ENCODE results near the gene COL27A1. TPM values are rescaled to one million over a fixed set of nuclear protein-coding genes. Genes with fewer than 3 reads are reported as not detected.

COL27A1 gene
- total RNA-seq, 1 experiment from 2014 or later: not detected

GRCh38 chr9:114196979-114197622 lies 41.8 kb downstream of the COL27A1 start:
- no peaks in the 10 kb centered on the region for H3K9me3 ChIP-seq (ENCODE audit: low read length)
- no peaks in the 10 kb centered on the region for H4K20me1 ChIP-seq (ENCODE audit: insufficient read depth, low read depth, low read length)
- H2AFZ ChIP-seq (ENCODE audit: low read length): no peak overlapping the region
- DNase-seq: no peak
- no peaks in the 10 kb centered on the region for H3K27me3 ChIP-seq (ENCODE audit: low read length)
- H3K9ac ChIP-seq (ENCODE audit: low read length): no peak overlapping the region
- H3K9me2 ChIP-seq (replicated peaks; ENCODE audit: insufficient read depth, low read length): no peaks in the 10 kb centered on the region
- H3K27ac ChIP-seq (ENCODE audit: low read length): no peak overlapping the region
- H3K36me3 ChIP-seq (ENCODE audit: insufficient read depth, low read length): no peaks in the 10 kb centered on the region
- H3K79me2 ChIP-seq (ENCODE audit: low read length): no peaks in the 10 kb centered on the region
- H3K4me3 ChIP-seq (ENCODE audit: low read length): no peak overlapping the region
- no peaks in the 10 kb centered on the region for H3K4me1 ChIP-seq (ENCODE audit: low read length)
- no peak overlapping the region for H3K4me2 ChIP-seq (ENCODE audit: low read depth, low read length, poor library complexity, severe bottlenecking)

- no peaks in the 10 kb centered on the region for H3K4me1 ChIP-seq (ENCODE audit: low read length)
- no peaks in the 10 kb centered on the region for H3K79me2 ChIP-seq (ENCODE audit: low read length)
- H4K20me1 ChIP-seq (ENCODE audit: insufficient read depth, low read depth, low read length): no peaks in the 10 kb centered on the region
- H3K27ac ChIP-seq (ENCODE audit: low read length): no peak overlapping the region
- no peak overlapping the region for H3K9ac ChIP-seq (ENCODE audit: low read length)
- no peaks in the 10 kb centered on the region for H3K9me2 ChIP-seq (replicated peaks; ENCODE audit: insufficient read depth, low read length)
- no peak for DNase-seq
- H3K4me2 ChIP-seq (ENCODE audit: low read depth, low read length, poor library complexity, severe bottlenecking): no peak overlapping the region
- H2AFZ ChIP-seq (ENCODE audit: low read length): no peak overlapping the region
- H3K4me3 ChIP-seq (ENCODE audit: low read length): no peak overlapping the region
- H3K36me3 ChIP-seq (ENCODE audit: insufficient read depth, low read length): no peaks in the 10 kb centered on the region
- no peaks in the 10 kb centered on the region for H3K27me3 ChIP-seq (ENCODE audit: low read length)
- no peaks in the 10 kb centered on the region for H3K9me3 ChIP-seq (ENCODE audit: low read length)
These were observed 43.1 kb downstream of the COL27A1 start for GRCh38 chr9:114198249-114199040.

- H3K36me3 ChIP-seq (ENCODE audit: insufficient read depth, low read length): no peaks in the 10 kb centered on the region
- H4K20me1 ChIP-seq (ENCODE audit: insufficient read depth, low read depth, low read length): no peaks in the 10 kb centered on the region
- H3K9me3 ChIP-seq (ENCODE audit: low read length): no peaks in the 10 kb centered on the region
- no peak for DNase-seq
- H3K27me3 ChIP-seq (ENCODE audit: low read length): no peaks in the 10 kb centered on the region
- H3K4me1 ChIP-seq (ENCODE audit: low read length): no peaks in the 10 kb centered on the region
- H3K9me2 ChIP-seq (replicated peaks; ENCODE audit: insufficient read depth, low read length): no peaks in the 10 kb centered on the region
- H3K4me3 ChIP-seq (ENCODE audit: low read length): no peak overlapping the region
- H2AFZ ChIP-seq (ENCODE audit: low read length): no peak overlapping the region
- H3K9ac ChIP-seq (ENCODE audit: low read length): no peak overlapping the region
- H3K79me2 ChIP-seq (ENCODE audit: low read length): no peaks in the 10 kb centered on the region
- no peak overlapping the region for H3K27ac ChIP-seq (ENCODE audit: low read length)
- no peak overlapping the region for H3K4me2 ChIP-seq (ENCODE audit: low read depth, low read length, poor library complexity, severe bottlenecking)
These were observed 45.5 kb downstream of the COL27A1 start for GRCh38 chr9:114200721-114201300.

- Histone ChIP-seq H3K9me3 (ENCODE audit: low read length) (no peaks in the 10 kb centered on the region), H3K4me1 (ENCODE audit: low read length) (no peaks in the 10 kb centered on the region), H3K27me3 (ENCODE audit: low read length) (no peaks in the 10 kb centered on the region), H3K27ac (ENCODE audit: low read length) (no peak overlapping the region), H3K4me2 (ENCODE audit: low read depth, low read length, poor library complexity, severe bottlenecking) (no peak overlapping the region), H4K20me1 (ENCODE audit: insufficient read depth, low read depth, low read length) (no peaks in the 10 kb centered on the region), H3K9ac (ENCODE audit: low read length) (no peak overlapping the region), H3K4me3 (ENCODE audit: low read length) (no peak overlapping the region), H2AFZ (ENCODE audit: low read length) (no peak overlapping the region), H3K36me3 (ENCODE audit: insufficient read depth, low read length) (no peaks in the 10 kb centered on the region), H3K9me2 (replicated peaks; ENCODE audit: insufficient read depth, low read length) (no peaks in the 10 kb centered on the region), H3K79me2 (ENCODE audit: low read length) (no peaks in the 10 kb centered on the region)
- DNase-seq: no peak
These were observed 47.1 kb downstream of the COL27A1 start for GRCh38 chr9:114202396-114202795.

GRCh38 chr9:114202849-114203248 lies 47.5 kb downstream of the COL27A1 start:
- Histone ChIP-seq H3K27ac (ENCODE audit: low read length) (no peak overlapping the region), H4K20me1 (ENCODE audit: insufficient read depth, low read depth, low read length) (no peaks in the 10 kb centered on the region), H3K9me3 (ENCODE audit: low read length) (no peaks in the 10 kb centered on the region), H3K79me2 (ENCODE audit: low read length) (no peaks in the 10 kb centered on the region), H3K36me3 (ENCODE audit: insufficient read depth, low read length) (no peaks in the 10 kb centered on the region), H3K4me2 (ENCODE audit: low read depth, low read length, poor library complexity, severe bottlenecking) (no peak overlapping the region), H3K9me2 (replicated peaks; ENCODE audit: insufficient read depth, low read length) (no peaks in the 10 kb centered on the region), H3K27me3 (ENCODE audit: low read length) (no peaks in the 10 kb centered on the region), H2AFZ (ENCODE audit: low read length) (no peak overlapping the region), H3K9ac (ENCODE audit: low read length) (no peak overlapping the region), H3K4me3 (ENCODE audit: low read length) (no peak overlapping the region), H3K4me1 (ENCODE audit: low read length) (no peaks in the 10 kb centered on the region)
- no peak for DNase-seq

GRCh38 chr9:114203410-114204140 lies 48.2 kb downstream of the COL27A1 start:
- Histone ChIP-seq H3K9me2 (replicated peaks; ENCODE audit: insufficient read depth, low read length) (no peaks in the 10 kb centered on the region), H3K4me3 (ENCODE audit: low read length) (no peak overlapping the region), H3K9ac (ENCODE audit: low read length) (no peak overlapping the region), H3K4me2 (ENCODE audit: low read depth, low read length, poor library complexity, severe bottlenecking) (no peak overlapping the region), H3K27ac (ENCODE audit: low read length) (no peak overlapping the region), H3K9me3 (ENCODE audit: low read length) (no peaks in the 10 kb centered on the region), H3K79me2 (ENCODE audit: low read length) (no peaks in the 10 kb centered on the region), H3K36me3 (ENCODE audit: insufficient read depth, low read length) (no peaks in the 10 kb centered on the region), H2AFZ (ENCODE audit: low read length) (no peak overlapping the region), H4K20me1 (ENCODE audit: insufficient read depth, low read depth, low read length) (no peaks in the 10 kb centered on the region), H3K27me3 (ENCODE audit: low read length) (no peaks in the 10 kb centered on the region), H3K4me1 (ENCODE audit: low read length) (no peaks in the 10 kb centered on the region)
- no peak for DNase-seq

GRCh38 chr9:114204265-114204664 lies 48.9 kb downstream of the COL27A1 start:
- Histone ChIP-seq H4K20me1 (ENCODE audit: insufficient read depth, low read depth, low read length) (no peaks in the 10 kb centered on the region), H3K36me3 (ENCODE audit: insufficient read depth, low read length) (no peaks in the 10 kb centered on the region), H3K9me2 (replicated peaks; ENCODE audit: insufficient read depth, low read length) (no peaks in the 10 kb centered on the region), H3K79me2 (ENCODE audit: low read length) (no peaks in the 10 kb centered on the region), H3K4me3 (ENCODE audit: low read length) (no peak overlapping the region), H2AFZ (ENCODE audit: low read length) (no peak overlapping the region), H3K9ac (ENCODE audit: low read length) (no peak overlapping the region), H3K4me1 (ENCODE audit: low read length) (no peaks in the 10 kb centered on the region), H3K27me3 (ENCODE audit: low read length) (no peaks in the 10 kb centered on the region), H3K4me2 (ENCODE audit: low read depth, low read length, poor library complexity, severe bottlenecking) (no peak overlapping the region), H3K9me3 (ENCODE audit: low read length) (no peaks in the 10 kb centered on the region), H3K27ac (ENCODE audit: low read length) (no peak overlapping the region)
- DNase-seq: no peak

All from Karpas-422 (cell line).